HEK293 (cell line): ENCODE measurements around the gene ST6GAL1.

Experiments
- CTCF ChIA-PET: fragments of 350-600 bp; formaldehyde crosslinking; extraction: SDS; loops from one replicate; lab custom pipeline; 2021; ENCODE audit warnings: antibody characterized with exemption; lab: Yijun Ruan, JAX
- POLR2A ChIA-PET: fragments of 300-600 bp; formaldehyde crosslinking; extraction: SDS; loops from one replicate; lab custom pipeline; 2020; ENCODE audit warnings: antibody characterized with exemption, inconsistent platforms; lab: Yijun Ruan, JAX
- H3K27ac ChIP-seq: fragments of 200-500 bp; sonication (Bioruptor generic); 2 replicates; pipeline ENCODE4 v1.5.1; 2014; ENCODE audit warnings: low read depth, low read length, control low read depth, inconsistent platforms; ENCODE audit errors: extremely low read depth
- H3K36me3 ChIP-seq, 2 experiments: fragments of 200-500 bp in 1 of 2; sonication (Bioruptor generic) in 1 of 2; 1 replicate in 1 of 2; 2 replicates in 1 of 2; pipeline ENCODE4 v1.5.1; 2014 to 2017; ENCODE audit warnings: inconsistent platforms in 2 of 2, low read length in 2 of 2; ENCODE audit not compliant: control insufficient read depth in 2 of 2, insufficient read depth in 1 of 2
- H3K4me1 ChIP-seq: fragments of 200-500 bp; sonication (Bioruptor generic); 2 replicates; pipeline ENCODE4 v1.5.1; 2014; ENCODE audit warnings: mild to moderate bottlenecking, low read length, inconsistent platforms; ENCODE audit not compliant: control insufficient read depth, insufficient read depth
- H3K4me3 ChIP-seq: 2 replicates; pipeline ENCODE4 v1.5.1; 2011; ENCODE audit warnings: low read depth, mild to moderate bottlenecking, control low read depth, low read length, moderate library complexity
- H3K9me3 ChIP-seq: fragments of 200-500 bp; sonication (Bioruptor generic); 2 replicates; pipeline ENCODE4 v1.5.1; 2014; ENCODE audit warnings: low read depth, low read length, inconsistent platforms; ENCODE audit not compliant: control insufficient read depth, insufficient read depth
- HOXA7 ChIP-seq: sonication (generic); formaldehyde crosslinking; IDR thresholded peaks from 2 replicates; pipeline ENCODE4 v1.8.1; 2022; ENCODE audit warnings: missing genetic modification reagents, borderline replicate concordance
- SP3 ChIP-seq: fragments of 450-650 bp; formaldehyde crosslinking; IDR thresholded peaks from 2 replicates; pipeline ENCODE4 v1.5.1; 2016; ENCODE audit warnings: missing biosample characterization, missing genetic modification characterization
- ZBTB20 ChIP-seq: fragments of 450-650 bp; formaldehyde crosslinking; IDR thresholded peaks from 2 replicates; pipeline ENCODE4 v1.5.1; 2016; ENCODE audit warnings: missing biosample characterization, missing genetic modification characterization
- ZEB2 ChIP-seq: fragments of 450-650 bp; formaldehyde crosslinking; IDR thresholded peaks from 2 replicates; pipeline ENCODE4 v1.5.1; 2016; ENCODE audit warnings: missing biosample characterization, missing genetic modification characterization
- ZNF132 ChIP-seq: fragments of 450-650 bp; formaldehyde crosslinking; IDR thresholded peaks from 2 replicates; pipeline ENCODE4 v1.5.1; 2017; ENCODE audit warnings: missing biosample characterization, missing genetic modification characterization, borderline replicate concordance
- ZNF133 ChIP-seq: fragments of 450-650 bp; formaldehyde crosslinking; IDR thresholded peaks from 2 replicates; pipeline ENCODE4 v1.5.1; 2016; ENCODE audit warnings: missing biosample characterization, missing genetic modification characterization
- ZNF157 ChIP-seq: fragments of 450-650 bp; formaldehyde crosslinking; IDR thresholded peaks from 2 replicates; pipeline ENCODE4 v1.5.1; 2016; ENCODE audit warnings: missing biosample characterization, missing genetic modification characterization
- ZNF175 ChIP-seq: fragments of 450-650 bp; formaldehyde crosslinking; IDR thresholded peaks from 2 replicates; pipeline ENCODE4 v1.5.1; 2016; ENCODE audit warnings: missing biosample characterization, missing genetic modification characterization
- ZNF211 ChIP-seq: fragments of 450-650 bp; formaldehyde crosslinking; IDR thresholded peaks from 2 replicates; pipeline ENCODE4 v1.5.1; 2016; ENCODE audit warnings: low read depth, missing biosample characterization, missing genetic modification characterization
- ZNF335 ChIP-seq: fragments of 450-650 bp; formaldehyde crosslinking; conservative IDR thresholded peaks from 2 replicates; pipeline ENCODE4 v1.5.1; 2016; ENCODE audit warnings: missing biosample characterization, missing genetic modification characterization
- ZNF416 ChIP-seq: fragments of 450-650 bp; formaldehyde crosslinking; IDR thresholded peaks from 2 replicates; pipeline ENCODE4 v1.5.1; 2016; ENCODE audit warnings: missing biosample characterization, missing genetic modification characterization
- ZNF433 ChIP-seq: fragments of 450-650 bp; formaldehyde crosslinking; IDR thresholded peaks from 2 replicates; pipeline ENCODE4 v1.5.1; 2016; ENCODE audit warnings: missing biosample characterization, missing genetic modification characterization, low read depth
- ZNF473 ChIP-seq: fragments of 450-650 bp; formaldehyde crosslinking; IDR thresholded peaks from 2 replicates; pipeline ENCODE4 v1.5.1; 2017; ENCODE audit warnings: missing biosample characterization, missing genetic modification characterization
- ZNF585B ChIP-seq: fragments of 450-650 bp; formaldehyde crosslinking; IDR thresholded peaks from 2 replicates; pipeline ENCODE4 v1.5.1; 2016; ENCODE audit warnings: missing biosample characterization, missing genetic modification characterization
- ZNF623 ChIP-seq: fragments of 450-650 bp; formaldehyde crosslinking; IDR thresholded peaks from 2 replicates; pipeline ENCODE4 v1.5.1; 2016; ENCODE audit warnings: missing biosample characterization, missing genetic modification characterization
- ZNF639 ChIP-seq: fragments of 450-650 bp; formaldehyde crosslinking; IDR thresholded peaks from 2 replicates; pipeline ENCODE4 v1.5.1; 2016; ENCODE audit warnings: missing biosample characterization, missing genetic modification characterization
- ZNF654 ChIP-seq: fragments of 450-650 bp; formaldehyde crosslinking; IDR thresholded peaks from 2 replicates; pipeline ENCODE4 v1.5.1; 2016; ENCODE audit warnings: low read depth, missing biosample characterization, missing genetic modification characterization
- ZNF777 ChIP-seq: fragments of 450-650 bp; formaldehyde crosslinking; IDR thresholded peaks from 2 replicates; pipeline ENCODE4 v1.5.1; 2017; ENCODE audit warnings: missing biosample characterization, missing genetic modification characterization, borderline replicate concordance
- ZSCAN23 ChIP-seq: fragments of 450-650 bp; formaldehyde crosslinking; IDR thresholded peaks from 2 replicates; pipeline ENCODE4 v1.5.1; 2016; ENCODE audit warnings: missing biosample characterization, missing genetic modification characterization
- TF ChIP-seq, protein P1 (sequence below): fragments of 450-650 bp; formaldehyde crosslinking; IDR thresholded peaks from 2 replicates; pipeline ENCODE4 v1.5.1; 2016; ENCODE audit warnings: missing biosample characterization, missing genetic modification characterization
- TF ChIP-seq, protein P2 (sequence below): fragments of 450-650 bp; formaldehyde crosslinking; conservative IDR thresholded peaks from 2 replicates; pipeline ENCODE4 v1.5.1; 2016; ENCODE audit warnings: low read depth, missing biosample characterization, missing genetic modification characterization
- TF ChIP-seq, protein P3 (sequence below): fragments of 450-650 bp; formaldehyde crosslinking; IDR thresholded peaks from 2 replicates; pipeline ENCODE4 v1.5.1; 2016; ENCODE audit warnings: missing biosample characterization, missing genetic modification characterization

ST6GAL1 gene

GRCh38 chr3:186923241-186923640 lies 7.1 kb upstream of the ST6GAL1 start (continued):
- TF ChIP-seq, protein P1, sequence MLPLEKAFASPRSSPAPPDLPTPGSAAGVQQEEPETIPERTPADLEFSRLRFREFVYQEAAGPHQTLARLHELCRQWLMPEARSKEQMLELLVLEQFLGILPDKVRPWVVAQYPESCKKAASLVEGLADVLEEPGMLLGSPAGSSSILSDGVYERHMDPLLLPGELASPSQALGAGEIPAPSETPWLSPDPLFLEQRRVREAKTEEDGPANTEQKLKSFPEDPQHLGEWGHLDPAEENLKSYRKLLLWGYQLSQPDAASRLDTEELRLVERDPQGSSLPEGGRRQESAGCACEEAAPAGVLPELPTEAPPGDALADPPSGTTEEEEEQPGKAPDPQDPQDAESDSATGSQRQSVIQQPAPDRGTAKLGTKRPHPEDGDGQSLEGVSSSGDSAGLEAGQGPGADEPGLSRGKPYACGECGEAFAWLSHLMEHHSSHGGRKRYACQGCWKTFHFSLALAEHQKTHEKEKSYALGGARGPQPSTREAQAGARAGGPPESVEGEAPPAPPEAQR (tag by site-specific recombination) = no peak
- TF ChIP-seq, protein P2, sequence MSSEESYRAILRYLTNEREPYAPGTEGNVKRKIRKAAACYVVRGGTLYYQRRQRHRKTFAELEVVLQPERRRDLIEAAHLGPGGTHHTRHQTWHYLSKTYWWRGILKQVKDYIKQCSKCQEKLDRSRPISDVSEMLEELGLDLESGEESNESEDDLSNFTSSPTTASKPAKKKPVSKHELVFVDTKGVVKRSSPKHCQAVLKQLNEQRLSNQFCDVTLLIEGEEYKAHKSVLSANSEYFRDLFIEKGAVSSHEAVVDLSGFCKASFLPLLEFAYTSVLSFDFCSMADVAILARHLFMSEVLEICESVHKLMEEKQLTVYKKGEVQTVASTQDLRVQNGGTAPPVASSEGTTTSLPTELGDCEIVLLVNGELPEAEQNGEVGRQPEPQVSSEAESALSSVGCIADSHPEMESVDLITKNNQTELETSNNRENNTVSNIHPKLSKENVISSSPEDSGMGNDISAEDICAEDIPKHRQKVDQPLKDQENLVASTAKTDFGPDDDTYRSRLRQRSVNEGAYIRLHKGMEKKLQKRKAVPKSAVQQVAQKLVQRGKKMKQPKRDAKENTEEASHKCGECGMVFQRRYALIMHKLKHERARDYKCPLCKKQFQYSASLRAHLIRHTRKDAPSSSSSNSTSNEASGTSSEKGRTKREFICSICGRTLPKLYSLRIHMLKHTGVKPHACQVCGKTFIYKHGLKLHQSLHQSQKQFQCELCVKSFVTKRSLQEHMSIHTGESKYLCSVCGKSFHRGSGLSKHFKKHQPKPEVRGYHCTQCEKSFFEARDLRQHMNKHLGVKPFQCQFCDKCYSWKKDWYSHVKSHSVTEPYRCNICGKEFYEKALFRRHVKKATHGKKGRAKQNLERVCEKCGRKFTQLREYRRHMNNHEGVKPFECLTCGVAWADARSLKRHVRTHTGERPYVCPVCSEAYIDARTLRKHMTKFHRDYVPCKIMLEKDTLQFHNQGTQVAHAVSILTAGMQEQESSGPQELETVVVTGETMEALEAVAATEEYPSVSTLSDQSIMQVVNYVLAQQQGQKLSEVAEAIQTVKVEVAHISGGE (tag by site-specific recombination) = no peak
- TF ChIP-seq ZNF157 (tag by site-specific recombination) = no peak
- TF ChIP-seq ZNF175 = no peak
- no peak for TF ChIP-seq ZNF433 (tag by site-specific recombination)
- TF ChIP-seq, all 188 proteins: peak for 0

GRCh38 chr3:186925826-186926225 lies 4.5 kb upstream of the ST6GAL1 start:
- TF ChIP-seq ZNF211 (tag by site-specific recombination) (no peak), ZNF416 (tag by site-specific recombination) (no peak), ZNF639 (tag by site-specific recombination) (no peak), ZNF623 (tag by site-specific recombination) (no peak), ZNF585B (tag by site-specific recombination) (no peak)
- TF ChIP-seq, protein P2 (tag by site-specific recombination) = no peak
- Histone ChIP-seq H3K9me3 (no peaks in the 10 kb centered on the region), H3K27ac (no peak overlapping the region), H3K4me1 (no peaks in the 10 kb centered on the region), H3K4me3 (no peak overlapping the region), H3K36me3 (no peaks in the 10 kb centered on the region)
- ChIA-PET CTCF (no interaction called here), POLR2A (no interaction called here)

DNA sequence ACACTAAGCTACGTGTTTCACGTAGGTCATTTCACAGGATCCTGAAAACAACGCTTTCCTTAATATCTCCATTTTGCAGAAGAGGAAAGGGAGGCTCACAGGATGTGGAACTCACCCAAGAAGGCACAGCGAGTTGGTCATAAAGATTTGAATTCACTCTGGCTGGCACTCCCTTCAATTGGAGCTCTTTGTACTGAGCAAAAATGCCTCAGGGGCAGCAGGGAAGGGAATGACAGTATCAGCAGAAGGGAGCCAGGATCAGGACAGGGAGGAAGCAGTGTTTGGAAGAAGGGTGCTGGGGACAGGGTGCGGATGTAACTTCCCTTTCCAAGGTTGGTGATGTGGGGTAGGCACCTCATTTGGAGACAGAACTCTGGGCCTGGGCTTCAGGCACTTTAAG lies 1.1 kb upstream of the ST6GAL1 start:
- ChIA-PET POLR2A (no interaction called here), CTCF (interaction anchor here (1.7 kb wide), 1 partner anchor 80 kb away, joined by 9 read pairs; no protein-coding TSS in a partner anchor)
- H3K4me3 ChIP-seq = no peak overlapping the region
- no peak for TF ChIP-seq ZNF473 (tag by site-specific recombination)
- TF ChIP-seq ZNF133 = no peak
- TF ChIP-seq ZNF654 (tag by site-specific recombination) = no peak
- TF ChIP-seq SP3 = no peak
- TF ChIP-seq ZNF623 (tag by site-specific recombination) = no peak
- TF ChIP-seq ZNF777 (tag by site-specific recombination) = no peak
- TF ChIP-seq ZBTB20 (tag by site-specific recombination) = no peak
- TF ChIP-seq ZNF335 (tag by site-specific recombination) = no peak
- no peak for TF ChIP-seq ZSCAN23
- TF ChIP-seq ZNF132 = no peak
- TF ChIP-seq ZEB2 (tag by site-specific recombination) = no peak
- no peak for TF ChIP-seq HOXA7 (CRISPR knock-in tag)
- TF ChIP-seq, protein P3, sequence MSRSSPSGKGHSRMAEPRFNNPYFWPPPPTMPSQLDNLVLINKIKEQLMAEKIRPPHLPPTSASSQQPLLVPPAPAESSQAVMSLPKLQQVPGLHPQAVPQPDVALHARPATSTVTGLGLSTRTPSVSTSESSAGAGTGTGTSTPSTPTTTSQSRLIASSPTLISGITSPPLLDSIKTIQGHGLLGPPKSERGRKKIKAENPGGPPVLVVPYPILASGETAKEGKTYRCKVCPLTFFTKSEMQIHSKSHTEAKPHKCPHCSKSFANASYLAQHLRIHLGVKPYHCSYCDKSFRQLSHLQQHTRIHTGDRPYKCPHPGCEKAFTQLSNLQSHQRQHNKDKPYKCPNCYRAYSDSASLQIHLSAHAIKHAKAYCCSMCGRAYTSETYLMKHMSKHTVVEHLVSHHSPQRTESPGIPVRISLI (tag by site-specific recombination) = no peak

More for the DNA sequence above, 1.1 kb upstream of the ST6GAL1 start:
- Histone ChIP-seq H3K27ac (no peak overlapping the region), H3K36me3 (no peaks in the 10 kb centered on the region), H3K9me3 (no peaks in the 10 kb centered on the region), H3K4me1 (no peaks in the 10 kb centered on the region)
